NB4 (cell line): ENCODE measurements around the gene PTN.

Source experiments
- CTCF ChIP-seq: IDR thresholded peaks from one replicate; pipeline ENCODE4 v1.5.1; 2012; ENCODE audit warnings: low read depth, low read length
- POLR2A ChIP-seq: IDR thresholded peaks from 2 replicates; pipeline ENCODE4 v1.6.1; 2011; ENCODE audit warnings: mild to moderate bottlenecking; ENCODE audit not compliant: insufficient read length; ENCODE audit errors: extremely low read depth
- TF ChIP-seq, protein P1 (sequence below): IDR thresholded peaks from 2 replicates; pipeline ENCODE4 v1.6.1; 2011; ENCODE audit warnings: low read depth, low read length

DNA sequence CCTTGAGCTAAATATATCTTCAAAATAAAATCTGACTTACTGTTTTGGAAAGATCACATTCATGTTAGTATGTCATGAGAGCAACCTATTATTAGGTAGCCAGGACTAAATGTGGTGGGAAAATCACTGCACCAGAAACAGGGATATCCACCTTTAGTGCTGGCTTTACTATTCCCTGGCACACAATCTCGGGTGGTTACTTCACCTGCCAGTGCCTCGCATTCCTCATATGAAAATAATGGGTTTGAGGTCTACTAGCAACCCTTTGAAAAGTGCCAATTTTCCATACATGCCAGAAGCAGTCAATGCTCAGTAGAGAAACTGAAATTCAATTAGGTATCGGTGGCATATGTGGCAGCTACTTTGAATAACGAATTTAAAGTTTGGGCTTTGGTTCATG is 36.8 kb downstream of the PTN start:
- TF ChIP-seq CTCF: no peak
- TF ChIP-seq POLR2A: no peak
- TF ChIP-seq, protein P1, sequence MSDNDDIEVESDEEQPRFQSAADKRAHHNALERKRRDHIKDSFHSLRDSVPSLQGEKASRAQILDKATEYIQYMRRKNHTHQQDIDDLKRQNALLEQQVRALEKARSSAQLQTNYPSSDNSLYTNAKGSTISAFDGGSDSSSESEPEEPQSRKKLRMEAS: no peak
